ENCODE results near the gene ARL6IP6.

Gene ARL6IP6

DNA sequence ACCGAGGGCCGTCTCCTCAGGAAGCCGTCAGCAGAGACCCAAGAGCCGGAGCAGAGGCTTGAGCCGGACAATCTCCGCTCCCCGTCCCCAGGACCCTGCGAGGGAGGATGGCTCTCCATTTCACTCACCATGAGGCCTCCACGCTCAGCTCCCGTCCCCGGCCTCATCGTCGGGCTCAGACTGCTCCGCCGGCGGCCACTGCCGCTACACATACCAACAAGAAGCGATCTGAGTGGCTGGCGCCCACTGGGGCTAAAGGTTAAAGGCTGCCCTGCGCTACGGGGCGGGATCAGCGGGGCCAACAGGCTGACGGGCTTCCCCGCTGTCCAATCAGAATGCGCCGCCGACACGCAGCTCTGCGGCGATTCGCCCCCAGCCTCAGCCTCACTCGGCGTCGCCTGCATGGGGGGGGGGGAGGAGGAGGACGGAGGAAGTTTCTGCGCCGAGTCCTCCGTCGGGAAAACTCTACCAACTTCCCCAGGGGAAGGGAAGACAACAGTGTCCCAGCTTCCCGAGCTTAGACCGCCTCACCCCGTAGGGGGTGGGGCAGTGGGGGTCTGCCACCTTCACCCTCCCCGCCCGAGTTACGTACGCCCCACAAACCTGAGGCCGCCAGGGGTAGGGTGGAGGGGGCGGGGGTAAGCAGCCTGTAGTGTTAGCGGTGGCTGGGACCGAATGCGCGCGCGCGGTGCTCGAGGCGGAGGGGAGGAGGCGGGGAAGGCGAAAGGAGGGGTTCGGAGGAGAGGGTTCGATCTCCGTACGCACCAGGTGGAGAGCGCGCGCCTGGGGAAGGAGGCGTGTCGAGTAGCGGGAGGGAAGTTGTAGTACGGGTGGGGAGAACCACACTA is 968 bp upstream of the ARL6IP6 start, which contains the start of gene PRPF40A (continued):
- TF ChIP-seq, protein P1, sequence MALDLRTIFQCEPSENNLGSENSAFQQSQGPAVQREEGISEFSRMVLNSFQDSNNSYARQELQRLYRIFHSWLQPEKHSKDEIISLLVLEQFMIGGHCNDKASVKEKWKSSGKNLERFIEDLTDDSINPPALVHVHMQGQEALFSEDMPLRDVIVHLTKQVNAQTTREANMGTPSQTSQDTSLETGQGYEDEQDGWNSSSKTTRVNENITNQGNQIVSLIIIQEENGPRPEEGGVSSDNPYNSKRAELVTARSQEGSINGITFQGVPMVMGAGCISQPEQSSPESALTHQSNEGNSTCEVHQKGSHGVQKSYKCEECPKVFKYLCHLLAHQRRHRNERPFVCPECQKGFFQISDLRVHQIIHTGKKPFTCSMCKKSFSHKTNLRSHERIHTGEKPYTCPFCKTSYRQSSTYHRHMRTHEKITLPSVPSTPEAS (tag by site-specific recombination; IDR thresholded peaks at IDR 0.05) = no peak
- TF ChIP-seq, protein P2, sequence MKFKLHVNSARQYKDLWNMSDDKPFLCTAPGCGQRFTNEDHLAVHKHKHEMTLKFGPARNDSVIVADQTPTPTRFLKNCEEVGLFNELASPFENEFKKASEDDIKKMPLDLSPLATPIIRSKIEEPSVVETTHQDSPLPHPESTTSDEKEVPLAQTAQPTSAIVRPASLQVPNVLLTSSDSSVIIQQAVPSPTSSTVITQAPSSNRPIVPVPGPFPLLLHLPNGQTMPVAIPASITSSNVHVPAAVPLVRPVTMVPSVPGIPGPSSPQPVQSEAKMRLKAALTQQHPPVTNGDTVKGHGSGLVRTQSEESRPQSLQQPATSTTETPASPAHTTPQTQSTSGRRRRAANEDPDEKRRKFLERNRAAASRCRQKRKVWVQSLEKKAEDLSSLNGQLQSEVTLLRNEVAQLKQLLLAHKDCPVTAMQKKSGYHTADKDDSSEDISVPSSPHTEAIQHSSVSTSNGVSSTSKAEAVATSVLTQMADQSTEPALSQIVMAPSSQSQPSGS (tag by site-specific recombination; IDR thresholded peaks at IDR 0.05; ENCODE audit: low read depth) = no peak
- TF ChIP-seq ZNF24 (tag by site-specific recombination; IDR thresholded peaks at IDR 0.05) (peak; percentile 44; the same call in 1 of the 2 replicates), ZNF174 (tag by site-specific recombination; IDR thresholded peaks at IDR 0.05) (no peak), ZBTB21 (tag by site-specific recombination; IDR thresholded peaks at IDR 0.05) (no peak), ZNF670 (tag by site-specific recombination; IDR thresholded peaks at IDR 0.05; ENCODE audit: low read depth) (no peak), ZNF548 (tag by site-specific recombination; IDR thresholded peaks at IDR 0.05) (no peak), ZFHX2 (tag by site-specific recombination; conservative IDR thresholded peaks at IDR 0.05) (no peak), ZNF23 (tag by site-specific recombination; IDR thresholded peaks at IDR 0.05; ENCODE audit: borderline replicate concordance) (no peak), ZSCAN30 (tag by site-specific recombination; IDR thresholded peaks at IDR 0.05) (peak; percentile 45), ZBTB8A (tag by site-specific recombination; IDR thresholded peaks at IDR 0.05) (peak; percentile 72), ZNF529 (tag by site-specific recombination; IDR thresholded peaks at IDR 0.05; ENCODE audit: insufficient replicate concordance) (no peak), ZBTB48 (tag by site-specific recombination; IDR thresholded peaks at IDR 0.05) (peak; percentile 94), ZNF561 (tag by site-specific recombination; IDR thresholded peaks at IDR 0.05; ENCODE audit: borderline replicate concordance) (0 out of 2 replicates have a peak, but pooled peaks have one; percentile 52), SALL2 (tag by site-specific recombination; IDR thresholded peaks at IDR 0.05; ENCODE audit: borderline replicate concordance) (no peak), ZNF335 (tag by site-specific recombination; conservative IDR thresholded peaks at IDR 0.05) (peak; percentile 61), ZNF658 (tag by site-specific recombination; IDR thresholded peaks at IDR 0.05) (no peak), ZBTB17 (tag by site-specific recombination; IDR thresholded peaks at IDR 0.05) (peak; percentile 45; the same call in 1 of the 2 replicates), TCF7L2 (IDR thresholded peaks at IDR 0.05; ENCODE audit: borderline replicate concordance, low read depth, low read length) (no peak), ZNF248 (tag by site-specific recombination; IDR thresholded peaks at IDR 0.05) (no peak), ZNF585B (tag by site-specific recombination; IDR thresholded peaks at IDR 0.05) (no peak), EGR2 (tag by site-specific recombination; IDR thresholded peaks at IDR 0.05; ENCODE audit: low read depth) (no peak), PRDM1 (tag by site-specific recombination; IDR thresholded peaks at IDR 0.05) (0 out of 2 replicates have a peak, but pooled peaks have one; percentile 59), ZNF138 (tag by site-specific recombination; IDR thresholded peaks at IDR 0.05; ENCODE audit: borderline replicate concordance) (no peak), REPIN1 (tag by site-specific recombination; IDR thresholded peaks at IDR 0.05; ENCODE audit: low read depth) (no peak), ZNF10 (tag by site-specific recombination; IDR thresholded peaks at IDR 0.05) (peak; percentile 87), ZNF544 (tag by site-specific recombination; IDR thresholded peaks at IDR 0.05) (no peak), ZNF701 (tag by site-specific recombination; IDR thresholded peaks at IDR 0.05) (no peak)
- TF ChIP-seq, protein P3, sequence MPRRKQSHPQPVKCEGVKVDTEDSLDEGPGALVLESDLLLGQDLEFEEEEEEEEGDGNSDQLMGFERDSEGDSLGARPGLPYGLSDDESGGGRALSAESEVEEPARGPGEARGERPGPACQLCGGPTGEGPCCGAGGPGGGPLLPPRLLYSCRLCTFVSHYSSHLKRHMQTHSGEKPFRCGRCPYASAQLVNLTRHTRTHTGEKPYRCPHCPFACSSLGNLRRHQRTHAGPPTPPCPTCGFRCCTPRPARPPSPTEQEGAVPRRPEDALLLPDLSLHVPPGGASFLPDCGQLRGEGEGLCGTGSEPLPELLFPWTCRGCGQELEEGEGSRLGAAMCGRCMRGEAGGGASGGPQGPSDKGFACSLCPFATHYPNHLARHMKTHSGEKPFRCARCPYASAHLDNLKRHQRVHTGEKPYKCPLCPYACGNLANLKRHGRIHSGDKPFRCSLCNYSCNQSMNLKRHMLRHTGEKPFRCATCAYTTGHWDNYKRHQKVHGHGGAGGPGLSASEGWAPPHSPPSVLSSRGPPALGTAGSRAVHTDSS (tag by site-specific recombination; IDR thresholded peaks at IDR 0.05) = peak; percentile 72
- TF ChIP-seq, protein P4, sequence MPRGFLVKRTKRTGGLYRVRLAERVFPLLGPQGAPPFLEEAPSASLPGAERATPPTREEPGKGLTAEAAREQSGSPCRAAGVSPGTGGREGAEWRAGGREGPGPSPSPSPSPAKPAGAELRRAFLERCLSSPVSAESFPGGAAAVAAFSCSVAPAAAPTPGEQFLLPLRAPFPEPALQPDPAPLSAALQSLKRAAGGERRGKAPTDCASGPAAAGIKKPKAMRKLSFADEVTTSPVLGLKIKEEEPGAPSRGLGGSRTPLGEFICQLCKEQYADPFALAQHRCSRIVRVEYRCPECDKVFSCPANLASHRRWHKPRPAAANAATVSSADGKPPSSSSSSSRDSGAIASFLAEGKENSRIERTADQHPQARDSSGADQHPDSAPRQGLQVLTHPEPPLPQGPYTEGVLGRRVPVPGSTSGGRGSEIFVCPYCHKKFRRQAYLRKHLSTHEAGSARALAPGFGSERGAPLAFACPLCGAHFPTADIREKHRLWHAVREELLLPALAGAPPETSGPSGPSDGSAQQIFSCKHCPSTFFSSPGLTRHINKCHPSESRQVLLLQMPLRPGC (tag by site-specific recombination; IDR thresholded peaks at IDR 0.05) = 0 out of 2 replicates have a peak, but pooled peaks have one; percentile 17
- TF ChIP-seq, protein P5, sequence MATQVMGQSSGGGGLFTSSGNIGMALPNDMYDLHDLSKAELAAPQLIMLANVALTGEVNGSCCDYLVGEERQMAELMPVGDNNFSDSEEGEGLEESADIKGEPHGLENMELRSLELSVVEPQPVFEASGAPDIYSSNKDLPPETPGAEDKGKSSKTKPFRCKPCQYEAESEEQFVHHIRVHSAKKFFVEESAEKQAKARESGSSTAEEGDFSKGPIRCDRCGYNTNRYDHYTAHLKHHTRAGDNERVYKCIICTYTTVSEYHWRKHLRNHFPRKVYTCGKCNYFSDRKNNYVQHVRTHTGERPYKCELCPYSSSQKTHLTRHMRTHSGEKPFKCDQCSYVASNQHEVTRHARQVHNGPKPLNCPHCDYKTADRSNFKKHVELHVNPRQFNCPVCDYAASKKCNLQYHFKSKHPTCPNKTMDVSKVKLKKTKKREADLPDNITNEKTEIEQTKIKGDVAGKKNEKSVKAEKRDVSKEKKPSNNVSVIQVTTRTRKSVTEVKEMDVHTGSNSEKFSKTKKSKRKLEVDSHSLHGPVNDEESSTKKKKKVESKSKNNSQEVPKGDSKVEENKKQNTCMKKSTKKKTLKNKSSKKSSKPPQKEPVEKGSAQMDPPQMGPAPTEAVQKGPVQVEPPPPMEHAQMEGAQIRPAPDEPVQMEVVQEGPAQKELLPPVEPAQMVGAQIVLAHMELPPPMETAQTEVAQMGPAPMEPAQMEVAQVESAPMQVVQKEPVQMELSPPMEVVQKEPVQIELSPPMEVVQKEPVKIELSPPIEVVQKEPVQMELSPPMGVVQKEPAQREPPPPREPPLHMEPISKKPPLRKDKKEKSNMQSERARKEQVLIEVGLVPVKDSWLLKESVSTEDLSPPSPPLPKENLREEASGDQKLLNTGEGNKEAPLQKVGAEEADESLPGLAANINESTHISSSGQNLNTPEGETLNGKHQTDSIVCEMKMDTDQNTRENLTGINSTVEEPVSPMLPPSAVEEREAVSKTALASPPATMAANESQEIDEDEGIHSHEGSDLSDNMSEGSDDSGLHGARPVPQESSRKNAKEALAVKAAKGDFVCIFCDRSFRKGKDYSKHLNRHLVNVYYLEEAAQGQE (tag by site-specific recombination; IDR thresholded peaks at IDR 0.05) = no peak
